ENCODE results near the gene ARHGAP24. TPM values are rescaled to one million over a fixed set of nuclear protein-coding genes. Genes with fewer than 3 reads are reported as not detected.

ARHGAP24 gene
- total and polyA plus RNA-seq, 3 donors from 2014 or later: 5.7 to 9.9 (median 9.4) TPM

DNA sequence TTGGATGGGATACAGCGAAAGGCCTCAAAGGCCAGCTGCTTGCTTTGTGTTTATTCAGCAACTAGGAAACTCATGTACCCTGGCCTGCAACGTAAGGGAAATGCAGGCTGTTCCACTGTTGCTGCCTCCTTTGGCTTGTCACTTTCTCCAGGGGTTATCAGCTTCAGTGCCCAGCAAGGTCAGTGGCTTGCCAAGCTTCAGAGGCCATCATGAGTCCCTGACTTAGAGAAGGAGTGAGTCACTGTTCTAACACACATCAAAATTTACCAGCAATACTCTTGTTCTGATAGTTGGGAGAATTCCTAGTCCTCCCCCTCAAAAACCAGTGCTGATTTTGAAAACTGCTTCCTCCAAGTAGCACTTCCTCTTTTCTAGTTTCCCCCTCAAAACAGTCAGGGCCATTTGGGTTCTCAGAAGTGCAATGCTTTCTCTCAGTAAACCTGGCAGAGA is 250.8 kb downstream of the ARHGAP24 start:
- no peak overlapping the region for H3K4me3 ChIP-seq
- TF ChIP-seq POLR2A (IDR thresholded peaks at IDR 0.05): no peak
- TF ChIP-seq CTCF (IDR thresholded peaks at IDR 0.05): no peak
- H3K27me3 ChIP-seq: no peaks in the 10 kb centered on the region
- peaks cover 14% of the 10 kb centered on the region for H3K4me1 ChIP-seq
- H3K9me3 ChIP-seq: no peaks in the 10 kb centered on the region
- DNase-seq: peak; percentile 44
- H3K27ac ChIP-seq: peak overlapping the region; percentile 13 to 29
- 39 to 50% methylated on average over 2 of the region's 2 CpGs for WGBS, 2 donors
- no peaks in the 10 kb centered on the region for H3K36me3 ChIP-seq (ENCODE audit: low read depth, missing control alignments)
- intact Hi-C loops (cut with DNase I; ENCODE audit: low total_unique reads): no loop called here

GRCh38 chr4:85726555-85726954 is 251.6 kb downstream of the ARHGAP24 start:
- no peaks in the 10 kb centered on the region for H3K27me3 ChIP-seq
- H3K4me1 ChIP-seq: peaks cover 14% of the 10 kb centered on the region
- no peak overlapping the region for H3K27ac ChIP-seq
- H3K9me3 ChIP-seq: no peaks in the 10 kb centered on the region
- intact Hi-C loops (cut with DNase I; ENCODE audit: low total_unique reads): no loop called here
- TF ChIP-seq POLR2A (IDR thresholded peaks at IDR 0.05): no peak
- TF ChIP-seq CTCF (IDR thresholded peaks at IDR 0.05): no peak
- no peak for DNase-seq
- no peaks in the 10 kb centered on the region for H3K36me3 ChIP-seq (ENCODE audit: low read depth, missing control alignments)
- WGBS, 2 donors: 87 to 88% methylated on average over 8 of the region's 8 CpGs
- H3K4me3 ChIP-seq: no peak overlapping the region

DNA sequence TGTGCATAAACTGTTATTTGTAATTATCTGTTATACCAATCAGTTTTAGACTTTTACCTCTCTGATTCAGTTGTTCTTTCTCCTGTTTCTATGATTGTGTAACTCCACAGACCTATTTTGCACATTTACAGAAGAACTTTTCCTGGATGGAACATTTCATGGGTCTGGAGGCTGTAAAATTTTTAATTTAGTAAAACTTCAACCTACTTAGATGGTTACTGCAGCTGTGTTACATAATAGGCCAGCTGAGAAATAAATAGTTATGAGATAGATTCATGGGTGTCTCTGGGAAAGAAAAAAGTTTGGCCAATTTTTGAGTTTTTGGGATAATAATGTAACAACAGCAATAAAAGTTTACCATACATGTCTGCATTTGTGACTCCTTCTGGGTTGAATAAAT is 253.5 kb downstream of the ARHGAP24 start:
- intact Hi-C loops (cut with DNase I; ENCODE audit: low total_unique reads): no loop called here
- Histone ChIP-seq H3K27me3 (no peaks in the 10 kb centered on the region), H3K36me3 (ENCODE audit: low read depth, missing control alignments) (no peaks in the 10 kb centered on the region), H3K9me3 (no peaks in the 10 kb centered on the region), H3K27ac (no peak overlapping the region), H3K4me1 (peaks cover 14% of the 10 kb centered on the region), H3K4me3 (no peak overlapping the region)
- no peak for DNase-seq
- TF ChIP-seq POLR2A (IDR thresholded peaks at IDR 0.05) (no peak), CTCF (IDR thresholded peaks at IDR 0.05) (no peak)

- H3K36me3 ChIP-seq (ENCODE audit: low read depth, missing control alignments): no peaks in the 10 kb centered on the region
- intact Hi-C loops (cut with DNase I; ENCODE audit: low total_unique reads): no loop called here
- H3K27ac ChIP-seq: no peak overlapping the region
- no peaks in the 10 kb centered on the region for H3K4me1 ChIP-seq
- H3K4me3 ChIP-seq: no peak overlapping the region
- TF ChIP-seq POLR2A (IDR thresholded peaks at IDR 0.05): no peak
- no peak for TF ChIP-seq CTCF (IDR thresholded peaks at IDR 0.05)
- H3K27me3 ChIP-seq: no peaks in the 10 kb centered on the region
- 29 to 42% methylated on average over 1 of the region's 1 CpG for WGBS, 2 donors
- H3K9me3 ChIP-seq: no peaks in the 10 kb centered on the region
- no peak for DNase-seq
These were observed 257.2 kb downstream of the ARHGAP24 start for GRCh38 chr4:85732124-85732523.

DNA sequence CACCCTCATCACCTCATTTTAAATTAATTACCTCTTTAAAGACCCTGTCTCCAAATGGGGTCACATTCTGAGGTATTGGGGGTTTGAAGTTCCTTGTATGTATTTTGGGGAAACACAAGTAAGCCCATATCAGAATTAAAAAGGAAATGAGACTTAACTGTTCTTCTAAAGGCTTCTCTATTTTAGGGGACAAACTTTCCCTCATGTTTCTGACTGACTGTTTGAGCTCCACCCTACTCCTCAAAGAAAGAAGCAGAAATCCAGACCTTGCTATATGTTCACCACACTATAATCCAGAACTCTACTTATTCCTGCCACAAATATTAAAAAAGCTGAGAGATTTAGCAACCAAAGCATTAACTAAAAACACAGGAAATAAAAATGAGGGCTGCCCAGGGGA is 258.8 kb downstream of the ARHGAP24 start:
- TF ChIP-seq POLR2A (IDR thresholded peaks at IDR 0.05) (no peak), CTCF (IDR thresholded peaks at IDR 0.05) (no peak)
- Histone ChIP-seq H3K36me3 (ENCODE audit: low read depth, missing control alignments) (no peaks in the 10 kb centered on the region), H3K27me3 (no peaks in the 10 kb centered on the region), H3K4me1 (no peaks in the 10 kb centered on the region), H3K27ac (peak overlapping the region; percentile 14 to 21), H3K4me3 (no peak overlapping the region), H3K9me3 (no peaks in the 10 kb centered on the region)
- intact Hi-C loops (cut with DNase I; ENCODE audit: low total_unique reads): no loop called here
- no peak for DNase-seq
